SKM-1 (cell line): Measurements from ENCODE around the gene CBY1.

Experiments
- DNase-seq: peaks from one replicate; lab custom pipeline; 2025; ENCODE audit not compliant: unreplicated experiment; lab: John Stamatoyannopoulos, UW

CBY1 gene

GRCh38 chr22:38720350-38720749, 63.9 kb downstream of the CBY1 start:
- no peak for DNase-seq

GRCh38 chr22:38721551-38721950, 65.1 kb downstream of the CBY1 start:
- DNase-seq: no peak
